Gastrocnemius medialis (tissue), 4 donors: ENCODE results near the gene SNCB.

Source experiments
- POLR2A ChIP-seq, 2 donors: fragments of 450-650 bp; IDR thresholded peaks; one replicate each; pipeline ENCODE4 v1.6.1; 2017; ENCODE audit warnings: antibody characterized with exemption in 2 of 2, mild to moderate bottlenecking in 2 of 2, moderate library complexity in 2 of 2
- TF ChIP-seq, protein P1 (sequence below), 5 experiments: fragments of 450-650 bp in 3 of 5; fragments of 200-600 bp in 2 of 5; sonication (generic) in 2 of 5; IDR thresholded peaks in 4 of 5; conservative IDR thresholded peaks in 1 of 5; 1 replicate in 4 of 5; 2 replicates in 1 of 5; pipeline ENCODE4 v1.5.1; 2016 to 2019; ENCODE audit warnings: antibody characterized with exemption in 5 of 5, mild to moderate bottlenecking in 3 of 5, moderate library complexity in 3 of 5

DNA sequence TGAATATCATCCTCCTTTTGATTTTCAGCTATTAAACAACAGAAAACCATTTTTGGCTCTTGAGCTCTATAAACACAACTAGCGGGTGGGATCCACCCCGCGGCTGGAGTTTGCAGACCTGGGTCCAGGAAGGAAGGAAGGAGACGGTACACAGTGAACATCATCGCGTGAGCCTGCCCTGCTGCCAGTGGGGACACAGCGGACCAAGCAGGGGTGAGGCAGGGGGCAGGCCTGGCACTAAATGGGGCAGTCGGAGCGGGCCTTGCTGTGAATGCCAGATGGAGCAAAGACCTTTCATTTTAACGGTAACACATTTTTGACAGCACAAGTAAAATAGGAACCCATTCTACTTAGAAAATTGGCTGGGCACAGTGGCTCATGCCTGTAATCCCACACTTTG, 31.3 kb upstream of the SNCB start:
- TF ChIP-seq, protein P1, sequence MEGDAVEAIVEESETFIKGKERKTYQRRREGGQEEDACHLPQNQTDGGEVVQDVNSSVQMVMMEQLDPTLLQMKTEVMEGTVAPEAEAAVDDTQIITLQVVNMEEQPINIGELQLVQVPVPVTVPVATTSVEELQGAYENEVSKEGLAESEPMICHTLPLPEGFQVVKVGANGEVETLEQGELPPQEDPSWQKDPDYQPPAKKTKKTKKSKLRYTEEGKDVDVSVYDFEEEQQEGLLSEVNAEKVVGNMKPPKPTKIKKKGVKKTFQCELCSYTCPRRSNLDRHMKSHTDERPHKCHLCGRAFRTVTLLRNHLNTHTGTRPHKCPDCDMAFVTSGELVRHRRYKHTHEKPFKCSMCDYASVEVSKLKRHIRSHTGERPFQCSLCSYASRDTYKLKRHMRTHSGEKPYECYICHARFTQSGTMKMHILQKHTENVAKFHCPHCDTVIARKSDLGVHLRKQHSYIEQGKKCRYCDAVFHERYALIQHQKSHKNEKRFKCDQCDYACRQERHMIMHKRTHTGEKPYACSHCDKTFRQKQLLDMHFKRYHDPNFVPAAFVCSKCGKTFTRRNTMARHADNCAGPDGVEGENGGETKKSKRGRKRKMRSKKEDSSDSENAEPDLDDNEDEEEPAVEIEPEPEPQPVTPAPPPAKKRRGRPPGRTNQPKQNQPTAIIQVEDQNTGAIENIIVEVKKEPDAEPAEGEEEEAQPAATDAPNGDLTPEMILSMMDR (IDR thresholded peaks at IDR 0.05 in 4 of 5, conservative IDR thresholded peaks at IDR 0.05 in 1 of 5): no peak
- TF ChIP-seq POLR2A (IDR thresholded peaks at IDR 0.05): no peak
